Neural cell (in vitro differentiated cells): Measurements from ENCODE around the gene FBXO3. TPM values are rescaled to one million over a fixed set of nuclear protein-coding genes. Genes with fewer than 3 reads are reported as not detected.

Source experiments
- H2AFZ ChIP-seq: fragments of 200-600, 300-800 bp; sonication (generic), shearing (Covaris generic); 2 replicates; pipeline ENCODE4 v1.6.0; 2014; ENCODE audit warnings: low read depth, mild to moderate bottlenecking, antibody characterized with exemption, low read length, moderate library complexity
- H3F3A ChIP-seq: fragments of 200-600 bp; shearing (Covaris generic); 2 replicates; pipeline ENCODE4 v1.6.1; 2016; ENCODE audit warnings: mild to moderate bottlenecking, moderate library complexity, mixed read lengths, antibody characterized with exemption, low read length; ENCODE audit not compliant: insufficient read depth, poor library complexity, severe bottlenecking
- H3K27ac ChIP-seq: fragments of 200-600, 300-800 bp; sonication (generic), shearing (Covaris generic); 2 replicates; pipeline ENCODE4 v1.5.1; 2014; ENCODE audit warnings: mild to moderate bottlenecking, low read length, moderate library complexity
- H3K27me3 ChIP-seq: fragments of 300-800, 200-600 bp; sonication (generic), shearing (Covaris generic); 2 replicates; pipeline ENCODE4 v1.6.0; 2014; ENCODE audit warnings: mild to moderate bottlenecking, low read depth, low read length, moderate library complexity; ENCODE audit not compliant: insufficient read depth
- H3K36me3 ChIP-seq: fragments of 300-800, 200-600 bp; sonication (generic), shearing (Covaris generic); 2 replicates; pipeline ENCODE4 v1.5.1; 2014; ENCODE audit warnings: mild to moderate bottlenecking, antibody characterized with exemption, low read length, moderate library complexity; ENCODE audit not compliant: insufficient read depth
- H3K4me2 ChIP-seq: fragments of 300-800, 200-600 bp; sonication (generic), shearing (Covaris generic); 2 replicates; pipeline ENCODE4 v1.6.0; 2014; ENCODE audit warnings: mild to moderate bottlenecking, low read length
- H3K4me3 ChIP-seq: fragments of 300-800, 200-600 bp; sonication (generic), shearing (Covaris generic); 2 replicates; pipeline ENCODE4 v1.5.1; 2014; ENCODE audit warnings: mild to moderate bottlenecking, low read length, moderate library complexity
- H3K79me2 ChIP-seq: fragments of 200-600 bp; shearing (Covaris generic); replicated peaks from 2 replicates; pipeline ENCODE4 v1.6.0; 2014; ENCODE audit warnings: mild to moderate bottlenecking, low read length, moderate library complexity; ENCODE audit not compliant: insufficient read depth
- H3K9ac ChIP-seq: fragments of 300-800, 200-600 bp; sonication (generic), shearing (Covaris generic); 2 replicates; pipeline ENCODE4 v1.6.1; 2016; ENCODE audit warnings: mild to moderate bottlenecking, low read length, mixed read lengths
- H3K9me2 ChIP-seq: fragments of 200-600 bp; shearing (Covaris generic); 2 replicates; pipeline ENCODE4 v1.6.1; 2016; ENCODE audit warnings: mild to moderate bottlenecking, low read length, mixed read lengths; ENCODE audit not compliant: insufficient read depth
- H3K9me3 ChIP-seq: fragments of 200-600, 300-800 bp; sonication (generic), shearing (Covaris generic); 2 replicates; pipeline ENCODE4 v1.6.1; 2016; ENCODE audit warnings: mild to moderate bottlenecking, mixed run types, low read length, moderate library complexity, mixed read lengths
- H4K20me1 ChIP-seq: fragments of 200-600 bp; shearing (Covaris generic); 2 replicates; pipeline ENCODE4 v1.6.1; 2016; ENCODE audit warnings: mild to moderate bottlenecking, mixed run types; ENCODE audit not compliant: insufficient read depth
- EP300 ChIP-seq: fragments of 450-650 bp; conservative IDR thresholded peaks from 2 replicates; pipeline ENCODE4 v1.6.1; 2014; ENCODE audit warnings: antibody characterized with exemption, mild to moderate bottlenecking, moderate library complexity; ENCODE audit not compliant: poor library complexity, severe bottlenecking
- EZH2 ChIP-seq: fragments of 200-600, 300-800 bp; shearing (Covaris generic), sonication (generic); IDR thresholded peaks from 2 replicates; pipeline ENCODE4 v1.6.1; 2014; ENCODE audit warnings: antibody characterized with exemption, low read length, borderline replicate concordance, mild to moderate bottlenecking; ENCODE audit not compliant: insufficient read depth, poor library complexity, severe bottlenecking
- MXI1 ChIP-seq: fragments of 450-650 bp; conservative IDR thresholded peaks from 2 replicates; pipeline ENCODE4 v1.6.1; 2014; ENCODE audit warnings: antibody characterized with exemption, mild to moderate bottlenecking; ENCODE audit not compliant: poor library complexity, severe bottlenecking
- POLR2AphosphoS5 ChIP-seq: IDR thresholded peaks from 2 replicates; pipeline ENCODE4 v1.6.1; 2012
- RAD21 ChIP-seq: fragments of 450-650 bp; conservative IDR thresholded peaks from 2 replicates; pipeline ENCODE4 v1.6.1; 2014; ENCODE audit warnings: antibody characterized with exemption, mild to moderate bottlenecking, moderate library complexity
- REST ChIP-seq: IDR thresholded peaks from 2 replicates; pipeline ENCODE4 v1.6.1; 2012; ENCODE audit warnings: borderline replicate concordance
- TAF1 ChIP-seq: IDR thresholded peaks from 2 replicates; pipeline ENCODE4 v1.6.1; 2012; ENCODE audit warnings: low read depth
- polyA plus RNA-seq: library from polyadenylated mRNA; depleted of rRNA; stranded (reverse); fragments of >200 nt; gene quantifications from 2 replicates; pipeline ENCODE4 v1.2.3, GENCODE V29; 2014

FBXO3 gene
- polyA plus RNA-seq, 1 donor from 2014 or later = 115 TPM

GRCh38 chr11:33785609-33786008 is 11.3 kb upstream of the FBXO3 start:
- no peak for TF ChIP-seq REST
- TF ChIP-seq MXI1 = no peak
- no peak for TF ChIP-seq EP300
- TF ChIP-seq RAD21 = no peak
- no peak for TF ChIP-seq POLR2AphosphoS5
- no peak for TF ChIP-seq EZH2
- no peaks in the 10 kb centered on the region for H3K9me2 ChIP-seq
- H3K4me2 ChIP-seq = no peak overlapping the region
- no peaks in the 10 kb centered on the region for H3K79me2 ChIP-seq
- no peak overlapping the region for H3K27ac ChIP-seq
- H3K36me3 ChIP-seq = no peaks in the 10 kb centered on the region
- no peaks in the 10 kb centered on the region for H3F3A ChIP-seq
- no peaks in the 10 kb centered on the region for H3K9me3 ChIP-seq
- H3K27me3 ChIP-seq = no peaks in the 10 kb centered on the region
- H4K20me1 ChIP-seq = no peaks in the 10 kb centered on the region
- H2AFZ ChIP-seq = no peak overlapping the region
- H3K9ac ChIP-seq = no peak overlapping the region
- no peak overlapping the region for H3K4me3 ChIP-seq

GRCh38 chr11:33779849-33780528 is 5.7 kb upstream of the FBXO3 start:
- Histone ChIP-seq H3K4me2 (no peak overlapping the region), H3F3A (no peaks in the 10 kb centered on the region), H3K27me3 (peaks cover 11% of the 10 kb centered on the region), H3K4me3 (no peak overlapping the region), H3K9me2 (no peaks in the 10 kb centered on the region), H3K36me3 (no peaks in the 10 kb centered on the region), H4K20me1 (no peaks in the 10 kb centered on the region), H3K27ac (no peak overlapping the region), H2AFZ (no peak overlapping the region), H3K9me3 (no peaks in the 10 kb centered on the region), H3K9ac (no peak overlapping the region), H3K79me2 (no peaks in the 10 kb centered on the region)
- TF ChIP-seq MXI1 = no peak
- TF ChIP-seq TAF1 = no peak
- TF ChIP-seq EP300 = no peak
- no peak for TF ChIP-seq RAD21
- no peak for TF ChIP-seq POLR2AphosphoS5
- TF ChIP-seq REST = no peak
- TF ChIP-seq EZH2 = no peak
